Lower leg skin (tissue), 4 donors: ENCODE data around the gene KRT78. TPM values are rescaled to one million over a fixed set of nuclear protein-coding genes. Genes with fewer than 3 reads are reported as not detected.

Experiments
- DNase-seq, 2 donors: peaks; one replicate each; pipeline ENCODE4 v3.0.0-alpha.2; 2019; ENCODE audit warnings: low spot score in 2 of 2
- H3K4me3 ChIP-seq: fragments of 200-600 bp; sonication (generic); 2 replicates; pipeline ENCODE4 v1.5.1; 2017; ENCODE audit warnings: mild to moderate bottlenecking, low read depth; ENCODE audit not compliant: poor library complexity, severe bottlenecking
- CTCF ChIP-seq, 3 donors: fragments of 450-650 bp; IDR thresholded peaks; one replicate each; pipeline ENCODE4 v1.5.1; 2016; ENCODE audit warnings: antibody characterized with exemption in 3 of 3, mild to moderate bottlenecking in 3 of 3, moderate library complexity in 2 of 3
- POLR2A ChIP-seq, 2 donors: fragments of 450-650 bp; IDR thresholded peaks; one replicate each; pipeline ENCODE4 v1.6.1; 2016 to 2017; ENCODE audit warnings: antibody characterized with exemption in 2 of 2, mild to moderate bottlenecking in 1 of 2, moderate library complexity in 1 of 2
- WGBS, 2 donors: methylation state at CpG; one replicate each; pipeline ENCODE4 v1.1.5; 2018; 5-methylcytosine and 5-hydroxymethylcytosine counted together
- intact Hi-C: fragments of 100-400 bp; cut with DNase I; formaldehyde crosslinking; loops from one replicate; pipeline ENCODE4 v1.15.0; 2023; ENCODE audit warnings: low total_unique reads
- total RNA-seq, 4 donors: library from RNA; depleted of rRNA; stranded (reverse); fragments of >200 nt; gene quantifications; one replicate each; pipeline ENCODE4 v1.1.0, GENCODE V29; 2016

Gene KRT78
- total RNA-seq, 4 donors from 2014 or later = 114 to 250 (median 183) TPM

DNA sequence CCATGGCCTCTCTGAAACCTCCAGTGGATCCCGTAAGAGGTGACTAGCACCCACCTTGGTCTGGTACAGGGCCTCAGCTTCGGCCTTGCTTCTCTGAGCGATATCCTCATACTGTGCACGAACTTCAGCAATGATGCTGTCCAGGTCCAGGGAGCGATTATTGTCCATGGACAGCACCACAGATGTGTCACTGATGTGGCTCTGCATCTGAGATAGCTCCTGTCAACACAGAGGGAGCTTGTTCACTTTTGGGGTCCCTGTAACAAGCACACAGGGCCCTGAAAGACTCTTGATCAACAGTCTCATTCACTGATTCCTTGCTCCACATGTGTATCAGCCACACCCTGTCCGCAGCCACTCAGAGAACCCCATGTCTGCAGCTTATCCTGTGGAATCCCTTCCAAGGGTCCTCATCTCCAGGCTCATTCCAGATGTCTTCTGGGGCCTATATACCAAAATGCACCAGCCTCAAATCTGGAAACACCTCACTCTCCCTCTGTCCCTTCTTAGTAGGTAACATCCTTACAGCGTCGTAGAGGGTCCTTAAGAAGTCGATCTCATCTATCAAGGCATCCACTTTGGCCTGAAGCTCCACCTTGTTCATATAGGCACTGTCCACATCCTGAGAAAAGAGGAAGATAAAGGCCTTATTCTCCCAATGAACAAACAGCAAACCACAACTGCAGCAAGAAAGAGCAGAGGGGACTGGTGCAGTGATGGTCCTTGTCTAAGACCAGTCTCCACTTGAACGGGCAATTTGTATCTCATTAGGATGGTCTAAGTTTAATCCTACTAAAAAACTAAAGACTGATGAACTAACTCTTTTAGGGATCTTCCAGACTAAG lies 56.4 kb downstream of the KRT78 start:
- no peak overlapping the region for H3K4me3 ChIP-seq
- intact Hi-C loops = no loop called here
- no peak for DNase-seq
- WGBS, 2 donors = 80 to 89% methylated on average over 10 of the region's 10 CpGs
- TF ChIP-seq CTCF (IDR thresholded peaks at IDR 0.05) (no peak), POLR2A (IDR thresholded peaks at IDR 0.05) (no peak)

- no peak for DNase-seq
- no peak overlapping the region for H3K4me3 ChIP-seq
- intact Hi-C loops = no loop called here
- TF ChIP-seq POLR2A (IDR thresholded peaks at IDR 0.05) (no peak), CTCF (IDR thresholded peaks at IDR 0.05) (no peak)
- WGBS, 2 donors = 90 to 92% methylated on average over 11 to 12 of the region's 12 CpGs
Observed at GRCh38 chr12:52791271-52792184, 57.3 kb downstream of the KRT78 start.

- 75% methylated on average over 19 of the region's 19 CpGs for WGBS, 2 donors
- no peak for TF ChIP-seq POLR2A (IDR thresholded peaks at IDR 0.05)
- no peak for TF ChIP-seq CTCF (IDR thresholded peaks at IDR 0.05)
- intact Hi-C loops = no loop called here
- no peak overlapping the region for H3K4me3 ChIP-seq
- no peak for DNase-seq
Observed at GRCh38 chr12:52790427-52791270, 58.1 kb downstream of the KRT78 start.

DNA sequence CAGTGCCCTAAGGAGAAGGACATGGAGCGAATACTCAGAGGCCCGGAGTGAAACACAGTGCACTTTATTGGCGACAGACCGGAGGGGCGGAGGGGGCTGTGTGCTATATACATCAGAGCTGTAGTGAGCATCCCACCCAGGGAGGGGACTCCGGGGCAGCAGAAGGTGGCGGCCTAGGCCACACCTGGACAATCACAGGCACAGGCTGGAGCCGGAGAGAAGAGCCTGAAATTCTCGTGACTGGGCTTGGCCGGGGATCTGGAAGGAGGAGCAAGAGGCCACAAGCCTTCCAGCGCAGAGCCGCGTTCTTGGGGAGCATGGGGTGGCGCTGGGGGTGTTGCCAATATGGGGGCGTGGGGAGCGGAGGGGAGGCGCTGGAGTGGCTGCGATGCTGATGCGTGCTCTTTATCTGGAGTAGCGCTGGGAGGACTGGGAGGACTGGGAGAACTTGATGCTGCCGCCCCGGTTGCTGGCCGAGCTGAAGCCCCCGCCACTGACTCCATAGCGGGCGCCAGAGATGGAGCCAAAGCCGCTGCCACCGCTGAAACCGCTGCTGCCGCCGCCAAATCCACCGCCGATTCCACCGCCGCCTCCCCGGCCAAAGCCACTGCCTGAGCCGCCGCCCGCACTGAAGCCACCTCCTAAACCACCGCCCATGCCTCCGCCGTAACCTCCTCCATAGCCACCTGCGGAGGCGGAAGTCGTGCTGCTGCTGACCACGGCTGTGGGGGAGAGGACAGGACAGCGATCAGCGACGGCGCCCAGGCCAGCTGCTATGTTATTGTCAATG lies 59.0 kb downstream of the KRT78 start:
- intact Hi-C loops = no loop called here
- 23 to 45% methylated on average over 46 to 49 of the region's 50 CpGs for WGBS, 2 donors
- no peak for DNase-seq
- TF ChIP-seq POLR2A (IDR thresholded peaks at IDR 0.05) (no peak), CTCF (IDR thresholded peaks at IDR 0.05) (no peak)
- H3K4me3 ChIP-seq = no peak overlapping the region
